ENCODE measurements around the gene LRMDA. TPM values are rescaled to one million over a fixed set of nuclear protein-coding genes. Genes with fewer than 3 reads are reported as not detected.
A peak's percentile ranks its signal among the peaks of the same experiment; 100 is the strongest.

LRMDA gene
- total RNA-seq, 2 experiments from 2014 or later, result not detected

DNA sequence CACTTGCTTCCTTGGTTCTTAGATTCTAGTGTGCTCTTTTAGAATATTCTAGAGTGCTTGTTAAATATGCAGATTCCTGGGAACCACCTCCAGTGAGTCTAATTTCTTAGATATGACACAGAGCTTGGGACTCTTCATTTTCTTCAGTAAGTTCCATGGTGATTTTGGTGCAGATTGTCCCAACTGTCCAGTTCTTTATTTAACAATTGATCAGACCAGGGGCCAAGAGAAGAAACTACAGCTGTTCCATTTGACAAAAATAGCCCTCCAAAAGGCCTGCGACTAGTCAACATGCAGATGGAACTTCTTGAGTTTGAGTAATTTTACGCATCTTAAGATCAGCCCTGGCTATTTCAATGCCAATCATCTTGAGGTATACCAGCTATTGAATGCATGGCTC is 760.7 kb downstream of the LRMDA start:
- BruUV-seq (replicated peaks), result no TSS peak
- Histone ChIP-seq H3K4me1 (ENCODE audit: insufficient read depth, low read length, poor library complexity, severe bottlenecking) (peaks cover 6% of the 10 kb centered on the region), H2AFZ (ENCODE audit: low read length) (no peak overlapping the region), H3K4me3 (ENCODE audit: low read depth, low read length, poor library complexity, severe bottlenecking) (no peak overlapping the region), H3K27ac (ENCODE audit: low read depth, low read length, poor library complexity, severe bottlenecking) (no peak overlapping the region), H3K9me3 (ENCODE audit: low read length) (no peaks in the 10 kb centered on the region), H4K20me1 (ENCODE audit: insufficient read depth, low read length) (no peaks in the 10 kb centered on the region), H3K79me2 (ENCODE audit: insufficient read depth, low read depth, low read length) (no peaks in the 10 kb centered on the region), H3K36me3 (ENCODE audit: insufficient read depth, low read length) (no peaks in the 10 kb centered on the region), H3K9me2 (ENCODE audit: insufficient read depth, low read length) (no peaks in the 10 kb centered on the region), H3K4me2 (ENCODE audit: low read length) (no peak overlapping the region)
- ChIA-PET POLR2A (no interaction called here), CTCF (ENCODE audit: unreplicated experiment) (no interaction called here)
- no peak for TF ChIP-seq EZH2phosphoT487 (IDR thresholded peaks at IDR 0.05; ENCODE audit: borderline replicate concordance, low read depth, low read length)
- no peak for TF ChIP-seq CTCF (conservative IDR thresholded peaks at IDR 0.05; ENCODE audit: low read length)
- DNase-seq (ENCODE audit: low spot score), result no peak
- intact Hi-C loops (cut with micrococcal nuclease; ENCODE audit: unreplicated experiment), result no loop called here

GRCh38 chr10:76192694-76193320 is 761.4 kb downstream of the LRMDA start:
- no peaks in the 10 kb centered on the region for H3K36me3 ChIP-seq (ENCODE audit: insufficient read depth, low read length)
- H3K9me3 ChIP-seq (ENCODE audit: low read length), result no peaks in the 10 kb centered on the region
- ChIA-PET POLR2A (interaction anchor here (0.6 kb wide), 1 partner anchor 348 kb away, joined by 3 read pairs; no protein-coding TSS in a partner anchor), CTCF (ENCODE audit: unreplicated experiment) (no interaction called here)
- no peaks in the 10 kb centered on the region for H3K79me2 ChIP-seq (ENCODE audit: insufficient read depth, low read depth, low read length)
- peaks cover 6% of the 10 kb centered on the region for H3K4me1 ChIP-seq (ENCODE audit: insufficient read depth, low read length, poor library complexity, severe bottlenecking)
- DNase-seq (ENCODE audit: low spot score), result no peak
- no peak overlapping the region for H3K4me3 ChIP-seq (ENCODE audit: low read depth, low read length, poor library complexity, severe bottlenecking)
- H3K27ac ChIP-seq (ENCODE audit: low read depth, low read length, poor library complexity, severe bottlenecking), result no peak overlapping the region
- intact Hi-C loops (cut with micrococcal nuclease; ENCODE audit: unreplicated experiment), result no loop called here
- H4K20me1 ChIP-seq (ENCODE audit: insufficient read depth, low read length), result no peaks in the 10 kb centered on the region
- BruUV-seq (replicated peaks), result no TSS peak
- no peak overlapping the region for H2AFZ ChIP-seq (ENCODE audit: low read length)
- no peak for TF ChIP-seq CTCF (conservative IDR thresholded peaks at IDR 0.05; ENCODE audit: low read length)
- TF ChIP-seq EZH2phosphoT487 (IDR thresholded peaks at IDR 0.05; ENCODE audit: borderline replicate concordance, low read depth, low read length), result no peak
- no peak overlapping the region for H3K4me2 ChIP-seq (ENCODE audit: low read length)
- no peaks in the 10 kb centered on the region for H3K9me2 ChIP-seq (ENCODE audit: insufficient read depth, low read length)

DNA sequence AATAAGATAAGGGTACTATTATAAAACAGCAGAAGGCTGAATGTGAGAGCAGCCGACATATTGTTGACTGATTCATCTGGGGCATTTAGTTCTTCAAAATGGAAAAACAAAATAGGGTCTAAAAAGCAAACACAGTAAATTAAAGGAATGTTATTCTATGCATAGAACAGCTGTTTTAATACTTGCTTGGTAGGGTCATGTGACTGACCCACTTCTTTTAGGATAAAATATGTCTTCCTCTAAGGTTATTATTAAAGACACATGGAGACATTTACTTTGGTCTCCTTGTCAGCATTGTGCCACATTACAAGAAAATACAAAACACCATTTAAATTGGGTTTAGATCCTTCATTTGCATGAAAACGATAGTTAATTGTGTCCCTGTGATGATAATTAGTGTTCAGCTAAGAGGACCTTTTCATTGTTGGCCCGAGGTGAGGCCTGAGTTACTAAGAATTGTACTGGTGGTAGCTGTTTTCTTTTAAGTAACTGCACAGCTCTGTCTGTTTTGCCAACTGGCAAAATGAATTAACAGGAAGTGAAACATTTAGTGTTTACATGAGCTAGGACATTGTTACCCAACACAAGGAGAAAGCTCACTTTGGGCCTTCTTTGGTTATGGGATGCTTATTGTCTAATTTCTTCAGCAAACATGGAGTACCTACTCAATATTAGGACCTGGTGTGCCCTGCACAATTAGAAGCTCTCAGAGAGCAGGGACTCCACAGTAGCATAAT is 764.4 kb downstream of the LRMDA start:
- BruUV-seq (replicated peaks), result no TSS peak
- TF ChIP-seq EZH2phosphoT487 (IDR thresholded peaks at IDR 0.05; ENCODE audit: borderline replicate concordance, low read depth, low read length) (no peak), CTCF (conservative IDR thresholded peaks at IDR 0.05; ENCODE audit: low read length) (no peak)
- H4K20me1 ChIP-seq (ENCODE audit: insufficient read depth, low read length), result no peaks in the 10 kb centered on the region
- H3K9me2 ChIP-seq (ENCODE audit: insufficient read depth, low read length), result no peaks in the 10 kb centered on the region
- intact Hi-C loops (cut with micrococcal nuclease; ENCODE audit: unreplicated experiment), result no loop called here
- ChIA-PET CTCF (ENCODE audit: unreplicated experiment) (no interaction called here), POLR2A (interaction anchor here (0.7 kb wide), 1 partner anchor 63 kb away, joined by 3 read pairs; no protein-coding TSS in a partner anchor)
- no peaks in the 10 kb centered on the region for H3K36me3 ChIP-seq (ENCODE audit: insufficient read depth, low read length)
- H3K27ac ChIP-seq (ENCODE audit: low read depth, low read length, poor library complexity, severe bottlenecking), result no peak overlapping the region
- no peaks in the 10 kb centered on the region for H3K79me2 ChIP-seq (ENCODE audit: insufficient read depth, low read depth, low read length)
- no peaks in the 10 kb centered on the region for H3K9me3 ChIP-seq (ENCODE audit: low read length)
- peak overlapping the region; percentile 37; the same call in 1 of the 2 replicates for H2AFZ ChIP-seq (ENCODE audit: low read length)
- H3K4me1 ChIP-seq (ENCODE audit: insufficient read depth, low read length, poor library complexity, severe bottlenecking), result peaks cover 6% of the 10 kb centered on the region
- no peak overlapping the region for H3K4me3 ChIP-seq (ENCODE audit: low read depth, low read length, poor library complexity, severe bottlenecking)
- DNase-seq (ENCODE audit: low spot score), result peak; percentile 4
- no peak overlapping the region for H3K4me2 ChIP-seq (ENCODE audit: low read length)

All from OCI-LY7 (cell line).